ENCODE data around the gene PRM3.

PRM3 gene

DNA sequence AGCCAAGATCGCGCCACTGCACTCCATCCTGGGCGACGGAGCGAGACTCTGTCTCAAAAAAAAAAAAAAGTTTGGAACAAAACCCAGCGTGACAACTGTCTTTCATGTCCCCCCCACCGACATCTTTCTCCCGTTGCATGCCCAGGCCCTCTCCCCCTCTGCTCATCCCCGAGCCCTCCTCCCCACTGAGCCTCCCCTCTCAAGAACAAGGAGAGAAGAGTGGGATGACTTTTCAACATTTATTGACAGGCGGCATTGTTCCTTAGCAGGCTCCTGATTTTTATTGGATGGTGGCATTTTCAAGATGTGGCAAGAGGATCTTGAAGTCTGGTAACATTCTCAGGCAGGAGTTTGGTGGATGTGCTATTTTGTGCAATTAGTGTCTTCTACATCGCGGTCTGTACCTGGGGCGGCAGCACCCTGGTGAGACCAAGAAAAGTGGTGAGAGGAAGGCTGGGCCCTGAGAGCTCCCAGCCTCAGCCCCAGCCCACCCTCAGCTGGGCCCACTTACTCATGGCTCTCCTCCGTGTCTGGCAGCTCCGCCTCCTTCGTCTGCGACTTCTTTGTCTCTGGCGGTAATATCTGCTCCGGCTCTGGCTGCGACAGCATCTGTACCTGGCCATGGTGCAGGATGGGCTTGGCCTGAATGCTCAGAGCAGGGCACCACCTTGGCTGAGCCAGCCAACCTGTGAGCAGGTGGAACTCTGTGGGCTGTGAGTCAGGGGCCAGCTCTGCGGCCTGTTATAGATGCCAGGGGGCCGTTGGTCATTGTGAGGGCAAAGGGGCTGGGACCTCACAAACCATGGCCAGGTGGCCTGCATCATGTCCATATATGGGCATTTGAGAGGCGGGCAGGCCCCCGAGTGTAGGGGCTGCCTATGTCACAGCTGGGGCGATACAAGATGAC, 7.4 kb upstream of the PRM3 start, which contains the start of gene PRM1:
TSS of gene PRM1 (minus strand) at position 715 of the 907 bp plus-strand sequence. CDS start at position 623, 92 bp downstream.
- no peak for DNase-seq

DNA sequence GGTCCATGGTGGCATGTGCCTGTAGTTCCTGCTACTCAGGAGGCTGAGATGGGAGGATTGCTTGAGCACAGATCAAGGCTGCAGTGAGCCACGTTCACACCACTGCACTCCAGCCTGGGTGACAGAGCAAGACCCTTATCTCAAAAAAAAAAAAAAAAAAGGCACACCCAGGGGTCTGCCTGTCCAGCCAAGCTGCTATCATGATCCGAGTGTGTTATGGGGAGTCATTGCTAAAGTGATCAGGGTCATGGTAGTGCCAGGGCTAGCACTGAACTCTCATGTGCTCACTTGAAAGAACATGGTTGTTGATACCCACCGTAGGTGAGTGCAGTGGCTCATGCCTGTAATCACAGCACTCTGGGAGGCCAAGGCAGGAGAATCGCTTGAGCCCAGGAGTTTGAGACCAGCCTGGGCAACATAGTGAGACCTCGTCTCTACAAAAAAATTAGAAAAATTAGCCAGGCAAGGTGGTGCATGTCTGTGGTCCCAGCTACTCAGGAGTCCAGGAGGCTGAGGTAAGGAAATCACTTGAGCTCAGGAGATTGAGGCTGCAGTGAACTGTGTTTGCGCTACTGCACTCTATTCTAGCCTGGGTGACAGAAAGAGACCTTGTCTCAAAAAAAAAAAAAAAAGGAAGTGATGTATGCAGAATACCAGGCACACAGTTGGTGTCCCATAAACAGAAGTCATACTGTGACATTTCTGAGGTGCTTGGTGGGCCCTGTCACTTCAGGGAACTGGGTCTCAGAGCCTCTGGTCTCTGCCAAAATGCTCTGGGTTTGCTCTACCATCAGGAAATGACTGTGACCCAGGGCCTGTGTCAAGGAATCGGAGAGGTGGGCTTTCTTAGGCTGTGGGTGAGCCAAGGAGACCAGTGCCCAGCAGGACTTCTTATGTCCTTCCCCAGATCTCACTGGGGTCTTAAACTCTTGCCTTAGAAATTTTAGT, 5.5 kb upstream of the PRM3 start:
- DNase-seq, result no peak

DNA sequence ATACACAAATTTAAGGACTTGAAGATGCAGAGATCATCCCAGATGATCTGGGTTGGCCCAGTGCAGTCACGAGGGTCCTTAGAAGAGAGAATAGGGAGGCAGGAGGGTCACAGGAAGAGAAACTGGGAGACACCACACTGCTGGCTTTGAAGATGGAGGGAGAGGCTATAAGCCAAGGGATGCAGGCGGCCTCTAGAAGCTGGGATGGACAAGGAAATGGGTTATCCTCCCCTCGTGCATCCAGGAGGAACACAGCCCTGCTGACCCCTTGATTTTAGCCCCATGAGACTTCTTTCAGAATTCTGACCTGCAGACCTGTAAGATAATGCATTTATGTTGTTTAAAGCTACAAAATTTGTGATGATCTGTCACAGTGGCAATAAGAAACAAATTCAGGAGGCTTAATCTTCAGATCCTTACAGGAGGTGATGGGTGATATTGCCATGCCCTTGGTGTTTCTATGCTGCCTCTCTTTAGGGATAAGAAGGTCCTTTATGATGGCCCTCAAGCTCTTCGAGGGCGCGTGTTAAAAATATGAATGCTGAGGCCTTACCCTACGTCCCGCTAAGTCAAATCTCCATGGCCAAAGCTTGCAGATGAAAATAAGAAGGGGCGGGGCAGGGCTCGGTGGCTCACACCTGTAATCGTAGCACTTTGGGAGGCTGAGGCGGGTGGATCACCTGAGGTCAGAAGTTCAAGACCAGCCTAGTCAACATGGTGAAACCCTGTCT, 4.3 kb upstream of the PRM3 start:
- DNase-seq, result no peak

DNA sequence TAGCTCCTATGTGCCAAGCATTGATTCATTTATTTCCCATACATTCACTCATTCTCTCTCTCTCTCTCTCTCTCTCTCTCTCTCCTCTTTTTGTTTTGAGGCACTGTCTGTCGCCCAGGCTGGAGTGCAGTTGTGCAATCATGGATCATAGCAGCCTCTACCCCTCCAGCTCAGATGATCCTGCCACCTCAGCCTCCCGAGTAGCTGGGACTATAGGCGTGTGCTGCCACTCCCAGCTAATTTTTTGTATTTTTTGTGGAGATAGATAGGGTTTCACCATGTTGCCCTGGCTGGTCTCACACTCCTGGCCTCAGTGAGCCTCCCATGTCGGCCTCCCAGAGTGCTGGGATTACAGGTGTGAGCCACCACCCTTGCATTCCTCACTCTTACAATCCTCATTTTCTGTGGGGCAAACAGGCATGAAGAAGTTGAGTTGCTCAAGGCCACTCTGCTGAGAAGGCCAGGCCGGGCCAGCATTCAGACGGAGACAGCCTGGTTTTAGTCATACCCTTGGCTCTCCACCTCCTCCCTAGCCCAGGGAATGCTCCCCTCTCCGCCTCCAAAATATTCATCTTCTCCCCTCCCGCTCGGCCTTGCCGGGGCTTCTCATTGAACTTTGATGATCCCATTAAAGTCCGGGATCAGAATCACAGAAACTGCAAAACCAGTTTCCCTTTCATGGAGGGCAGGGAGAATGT, 3.6 kb upstream of the PRM3 start:
- DNase-seq, result no peak

DNA sequence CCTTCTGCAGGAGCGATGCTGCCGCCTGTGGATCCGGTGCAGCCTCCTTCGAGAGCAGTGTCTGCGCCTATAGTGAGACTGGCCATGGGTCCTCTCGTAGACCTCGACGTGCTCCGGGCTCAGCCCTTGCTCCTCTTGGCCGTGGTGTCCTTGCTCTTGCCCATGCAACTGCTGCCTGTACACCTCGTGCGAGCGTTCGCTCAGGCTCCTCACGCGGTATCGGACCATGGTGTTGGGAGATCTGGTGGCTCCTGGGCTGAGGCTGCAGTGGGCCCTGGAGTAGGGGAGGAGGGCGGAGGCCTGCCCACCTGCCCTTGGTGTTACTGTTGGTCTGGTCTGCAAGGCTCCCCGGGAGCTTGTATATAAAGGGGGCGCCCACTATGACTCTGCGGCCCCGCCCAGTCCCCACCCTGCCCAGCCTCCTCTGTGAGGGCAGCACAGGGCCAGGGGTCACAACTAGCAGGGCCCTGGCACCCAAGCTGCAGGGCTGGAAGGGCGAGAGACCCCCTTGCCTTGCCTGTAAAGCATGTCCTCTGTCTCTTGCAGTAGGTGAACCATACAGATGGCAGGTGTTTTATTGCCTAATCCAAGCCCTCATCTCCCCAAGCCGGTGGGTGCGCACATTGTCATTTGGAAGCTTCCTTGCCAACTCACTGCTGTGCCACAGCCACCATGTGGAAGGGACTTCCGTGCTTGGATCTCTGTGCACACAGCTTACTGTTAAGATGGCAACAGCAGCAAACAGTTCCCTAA, 2.9 kb upstream of the PRM3 start, which contains the start of gene PRM2:
TSS of gene PRM2 (minus strand) at position 338 of the 753 bp plus-strand sequence. CDS start at position 228, 110 bp downstream.
- no peak for DNase-seq

DNA sequence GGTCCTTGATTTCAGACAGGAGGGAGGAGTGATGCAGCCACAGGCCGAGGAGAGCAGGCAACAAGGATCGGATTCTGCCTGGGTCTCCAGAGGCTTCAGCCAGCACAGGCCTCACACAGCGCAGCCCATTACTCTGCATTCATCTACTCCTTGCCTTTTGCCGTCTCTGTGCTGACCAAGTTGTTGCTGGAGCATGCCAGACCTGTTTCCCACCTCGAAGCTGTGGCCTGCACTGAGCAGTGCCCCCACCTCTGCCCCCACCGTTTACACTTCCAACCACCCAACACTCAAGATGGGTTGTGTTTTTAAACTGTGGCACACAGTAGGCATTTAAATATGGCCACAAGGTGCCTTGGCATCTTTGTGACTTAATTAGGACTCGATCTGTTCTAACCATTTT, 1.5 kb upstream of the PRM3 start:
- no peak for DNase-seq

DNA sequence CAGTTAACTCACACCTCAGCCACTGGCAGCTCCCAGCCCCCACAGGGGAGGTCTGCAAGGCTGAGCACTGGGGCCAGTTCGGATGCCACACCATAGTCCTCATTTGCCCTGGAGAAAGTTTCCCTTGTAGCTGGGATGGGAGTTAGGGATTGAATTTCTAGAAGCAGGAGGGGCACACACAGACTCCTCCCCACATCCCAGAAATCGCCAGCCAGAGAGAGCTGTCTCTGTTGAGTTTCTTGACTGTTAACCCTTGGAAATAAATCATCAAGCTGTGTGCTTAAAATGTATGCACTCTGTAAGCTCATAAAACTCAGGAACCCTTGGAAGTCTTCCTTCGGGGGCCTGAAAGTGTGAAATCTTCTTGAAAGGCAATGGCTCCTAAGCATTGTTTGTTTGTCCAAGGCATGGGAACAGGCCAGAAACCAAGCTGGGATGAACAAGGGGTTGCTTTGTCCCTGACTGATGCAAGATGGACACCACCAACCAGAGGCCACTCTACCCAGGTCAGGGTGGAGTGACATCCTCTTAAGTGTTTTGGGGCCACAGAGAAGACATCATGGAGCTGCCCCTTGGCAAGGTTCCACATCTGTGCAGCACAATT, 394 bp upstream of the PRM3 start:
- no peak for DNase-seq

DNA sequence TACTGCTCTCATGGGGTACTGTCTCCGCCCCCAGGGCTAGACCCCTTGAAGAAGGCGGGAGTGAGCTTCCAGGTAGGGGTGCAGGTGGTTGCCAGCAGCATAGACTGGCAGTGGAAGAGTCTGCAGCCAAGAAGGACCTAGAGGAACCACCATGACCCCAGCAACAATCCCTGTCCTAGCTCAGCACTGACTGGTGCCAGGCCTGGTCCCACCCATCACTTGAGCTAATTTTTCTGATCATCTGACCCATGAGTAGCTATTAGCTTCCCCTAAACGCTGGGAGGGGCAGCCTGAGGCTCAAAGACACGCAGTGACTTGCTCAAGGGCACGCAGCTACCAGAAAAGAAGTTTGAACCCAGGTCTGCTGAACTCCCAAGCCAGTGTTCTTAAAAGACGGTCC, 945 bp downstream of the PRM3 start:
- DNase-seq, result no peak

DNA sequence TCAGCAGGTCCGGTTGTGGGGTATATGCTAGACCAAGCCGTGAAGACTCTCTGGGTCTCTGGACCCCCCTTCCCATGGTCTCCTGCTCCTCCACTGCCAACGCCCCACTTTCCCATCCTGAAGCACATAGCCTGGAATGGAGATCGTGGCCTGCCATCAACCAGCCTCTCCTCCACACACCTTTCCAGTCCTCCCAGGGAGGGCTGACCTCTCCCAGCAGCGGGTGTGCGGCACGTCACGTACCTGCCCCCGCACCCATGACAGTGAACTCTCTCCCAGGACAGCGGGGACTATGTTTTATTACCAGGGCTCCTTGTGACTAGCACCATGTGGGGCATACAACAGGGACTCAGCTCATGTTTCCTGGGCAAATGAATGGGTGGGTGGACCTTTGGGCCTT, 1.8 kb downstream of the PRM3 start:
- DNase-seq, result no peak

DNA sequence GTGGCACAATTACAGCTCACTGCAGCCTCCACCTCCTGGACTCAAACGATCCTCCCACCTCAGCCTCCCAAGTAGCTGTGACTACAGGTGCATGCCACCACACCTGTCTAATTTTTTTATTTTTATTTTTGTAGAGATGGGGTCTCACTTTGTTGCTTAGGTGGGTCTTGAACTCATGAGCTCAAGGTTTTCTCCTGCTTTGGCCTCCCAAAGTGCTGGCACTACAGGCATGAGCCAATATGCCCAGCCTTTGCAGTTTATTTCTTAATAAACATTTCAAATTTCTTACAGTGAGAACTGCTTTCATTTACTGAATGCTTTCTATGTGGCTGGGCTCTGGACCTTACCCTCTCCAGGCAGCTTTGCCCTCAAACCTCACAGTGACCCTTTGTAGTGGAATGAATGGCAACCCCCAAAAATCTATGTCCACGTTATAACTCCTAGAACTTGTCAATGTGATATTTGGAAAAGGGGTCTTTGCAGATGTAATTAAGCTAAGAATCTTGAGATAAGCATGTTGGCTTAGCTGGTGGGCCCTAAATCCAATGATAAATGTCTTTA, 2.7 kb downstream of the PRM3 start:
- no peak for DNase-seq

DNA sequence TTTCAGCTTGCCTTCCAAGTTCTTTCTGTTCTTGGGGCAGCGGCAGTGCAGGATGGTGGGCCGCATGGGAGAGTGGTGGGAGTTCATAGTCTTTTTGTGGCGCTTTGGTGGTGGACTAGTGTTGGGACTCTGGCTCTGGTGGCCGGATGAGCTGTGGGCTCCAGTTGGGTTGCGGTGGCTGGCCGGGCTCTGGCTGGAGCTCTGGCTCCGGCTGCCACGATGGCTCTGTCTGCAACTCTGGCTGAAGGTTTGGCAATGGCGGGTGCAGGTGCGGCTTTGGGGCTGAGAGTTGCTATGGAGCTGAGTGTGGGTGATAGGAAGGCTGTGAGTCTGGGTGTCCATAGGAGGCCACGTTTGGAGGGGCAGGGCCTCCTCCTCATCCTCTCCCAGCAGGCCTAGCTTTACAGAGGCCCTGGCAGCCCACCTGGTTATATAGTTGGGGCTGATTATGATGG, 4.5 kb downstream of the PRM3 start, which contains the start of gene TNP2:
TSS of gene TNP2 (minus strand) at position 405 of the 455 bp plus-strand sequence. CDS start at position 342, 63 bp downstream.
- DNase-seq, result no peak

DNA sequence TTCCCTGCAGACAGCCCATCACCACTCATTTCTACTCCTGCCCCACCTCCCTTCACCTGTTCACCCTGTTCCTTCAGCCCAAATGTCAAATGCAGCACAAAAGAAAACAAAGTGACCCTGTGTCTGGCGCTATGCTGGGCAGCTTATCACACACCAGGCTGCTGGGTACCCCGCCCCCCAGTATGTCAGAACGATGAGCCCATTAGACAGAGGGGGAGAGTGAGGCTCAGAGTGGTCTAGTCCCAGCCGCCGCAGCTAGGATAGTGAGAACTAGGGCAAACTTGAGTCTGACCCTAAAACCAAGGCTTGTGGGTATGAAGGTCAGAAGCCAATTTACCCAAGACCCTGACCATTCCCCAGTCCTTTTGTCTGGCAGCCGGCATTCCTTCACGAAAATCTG, 8.3 kb downstream of the PRM3 start:
- DNase-seq, result no peak

DNA sequence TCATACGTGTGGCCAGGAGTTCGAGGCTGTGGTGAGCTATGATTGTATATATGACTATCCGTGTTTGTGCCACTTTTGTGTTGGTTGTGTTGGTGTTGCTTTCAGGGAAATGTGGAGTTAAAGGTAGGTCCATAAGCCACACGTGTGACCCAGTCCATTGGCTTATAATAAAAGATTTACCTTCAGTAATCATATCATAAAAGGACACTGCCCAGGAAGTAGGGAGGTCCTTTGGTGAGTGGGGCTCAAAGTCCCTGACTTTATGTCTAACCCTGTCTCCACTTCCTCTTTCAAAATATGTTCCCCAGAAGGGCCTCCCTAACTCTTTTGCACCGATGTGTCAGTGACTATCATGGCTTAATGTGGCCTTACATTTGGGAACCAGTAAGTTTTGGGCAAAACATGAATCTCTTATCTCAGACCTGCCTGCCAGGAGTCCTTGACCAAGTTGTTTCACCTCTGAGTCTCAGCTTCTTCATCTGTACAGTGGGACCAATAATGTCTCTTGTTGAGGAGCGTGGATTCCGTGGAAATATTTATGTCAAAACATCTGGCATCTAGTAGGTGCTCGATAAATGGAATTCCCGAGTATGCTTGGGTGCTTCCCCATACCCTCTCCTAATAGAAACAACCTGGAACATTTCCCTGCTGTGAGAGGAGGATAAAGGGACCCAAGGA, 9.1 kb downstream of the PRM3 start:
- DNase-seq, result no peak

DNA sequence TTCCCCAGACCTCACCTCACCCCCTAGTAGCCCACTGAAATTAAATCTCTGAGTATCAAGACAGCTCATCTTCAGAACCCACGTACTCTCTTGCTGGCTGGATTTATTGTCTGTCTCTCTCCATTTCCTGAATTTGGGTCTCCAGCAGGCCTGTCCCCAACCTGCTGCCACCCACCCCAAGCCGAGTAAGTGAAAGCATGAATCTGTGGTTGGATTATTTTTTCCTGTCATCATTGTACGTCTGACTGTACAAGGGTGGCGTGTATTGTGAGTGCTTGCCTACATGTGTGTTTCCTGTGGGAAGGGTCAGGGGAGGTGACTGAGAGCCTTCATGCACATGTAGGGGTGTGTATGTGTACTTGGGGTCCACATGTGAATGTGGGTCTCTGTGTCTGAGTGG, 9.7 kb downstream of the PRM3 start:
- DNase-seq, result no peak

DNA sequence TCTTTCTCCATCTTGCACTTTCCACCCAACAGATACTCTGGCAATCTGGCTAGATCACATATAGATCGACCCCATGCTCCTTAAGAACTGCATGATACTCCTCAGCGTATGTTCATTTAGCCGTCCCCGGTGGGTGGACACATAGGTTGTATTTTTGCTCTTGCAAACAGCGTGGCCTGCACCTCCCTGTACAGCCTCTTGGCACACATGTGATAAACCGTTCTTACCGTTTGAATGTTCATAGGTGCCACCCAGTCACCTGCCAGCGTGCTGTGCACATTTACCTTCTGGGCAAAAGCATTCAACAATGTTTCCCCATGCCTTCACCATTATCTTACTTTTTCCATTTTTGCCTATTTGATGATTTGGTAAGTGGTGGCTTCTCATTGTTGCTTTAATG, 10.5 kb downstream of the PRM3 start:
- DNase-seq, result no peak

DNA sequence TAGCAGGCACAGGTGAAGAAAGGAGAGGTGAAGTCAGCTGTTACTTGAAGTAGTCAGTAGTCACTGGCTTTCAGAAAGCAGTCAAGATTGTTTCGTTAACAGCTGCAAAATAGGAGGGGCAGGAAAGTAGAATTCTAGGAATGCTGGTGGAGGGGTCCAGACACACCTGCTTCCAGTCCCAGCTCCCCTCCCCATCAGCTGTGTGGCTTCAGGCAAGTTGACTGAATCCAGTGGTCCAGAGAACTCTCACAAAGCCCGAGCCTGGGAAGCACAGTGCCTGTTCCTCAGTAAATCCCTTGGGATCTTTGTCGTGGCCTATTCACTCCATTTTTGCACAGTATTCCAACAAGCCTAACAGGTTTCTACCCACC, 12.8 kb downstream of the PRM3 start:
- no peak for DNase-seq

DNA sequence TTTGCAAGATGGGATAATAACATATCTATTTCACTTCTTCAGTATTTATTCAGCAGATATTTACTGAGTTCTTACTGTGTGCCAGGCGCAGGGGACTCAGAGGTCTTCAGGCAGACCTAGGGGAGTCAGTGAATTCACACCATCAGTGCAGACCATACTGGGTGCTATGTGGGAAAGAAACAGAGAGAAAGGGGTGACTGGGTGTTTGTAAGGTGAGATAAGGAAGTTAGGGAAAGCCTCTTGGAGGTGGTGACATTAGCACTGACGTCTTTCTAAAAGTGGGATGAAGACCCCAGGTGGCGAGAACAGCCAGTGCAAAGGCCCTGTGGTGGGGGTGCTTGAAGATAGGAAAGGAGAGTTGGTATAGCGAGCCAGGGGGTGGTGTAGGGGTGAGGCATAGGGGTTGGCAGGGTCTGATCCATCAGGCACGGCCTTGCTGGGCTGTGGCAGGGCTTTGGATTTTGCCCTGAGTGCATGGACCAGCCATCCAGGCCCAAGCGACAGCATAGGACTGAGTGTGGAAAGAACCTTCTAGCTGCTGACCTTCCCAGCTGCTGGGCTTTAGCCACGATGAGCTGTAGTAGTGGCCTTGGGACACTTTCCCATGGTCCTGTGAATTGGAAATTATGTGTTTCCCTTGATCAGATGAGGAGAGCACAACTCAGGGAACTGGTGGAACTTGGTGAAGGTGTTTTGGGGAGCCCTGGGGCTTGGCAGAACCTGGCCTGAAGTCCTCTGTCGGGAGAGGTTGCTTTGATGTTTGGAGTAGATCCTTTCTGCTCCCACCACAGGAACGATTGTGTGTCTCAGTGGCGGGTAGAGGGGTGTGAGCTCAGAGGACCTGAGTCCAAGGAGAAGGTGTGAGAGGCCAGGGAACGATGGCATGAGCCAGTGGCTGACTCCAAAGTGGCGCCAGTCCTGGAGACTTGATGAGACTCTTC, 13.5 kb downstream of the PRM3 start:
- no peak for DNase-seq

All from DMS 273 treated with DMSO at 0.1 percent for 48 hours (cell line).